Stimulated activated CD8-positive, alpha-beta memory T cell treated with anti-CD3 and anti-CD28 coated beads, Interleukin-4, amount 100 ng/mL, for 48 hours (primary cell): ENCODE data around the gene ANKRD55.
"Not testable (repeated sequence)": the region's sequence is repeated elsewhere in the genome, so short reads cannot be mapped to it uniquely, and the experiment has no call there.

ENCODE experiments used
- DNase-seq: peaks from one replicate; pipeline ENCODE4 v3.0.0-alpha.2; 2020

Gene ANKRD55

GRCh38 chr5:56100439-56101176, 132.5 kb downstream of the ANKRD55 start:
- DNase-seq, result no peak

DNA sequence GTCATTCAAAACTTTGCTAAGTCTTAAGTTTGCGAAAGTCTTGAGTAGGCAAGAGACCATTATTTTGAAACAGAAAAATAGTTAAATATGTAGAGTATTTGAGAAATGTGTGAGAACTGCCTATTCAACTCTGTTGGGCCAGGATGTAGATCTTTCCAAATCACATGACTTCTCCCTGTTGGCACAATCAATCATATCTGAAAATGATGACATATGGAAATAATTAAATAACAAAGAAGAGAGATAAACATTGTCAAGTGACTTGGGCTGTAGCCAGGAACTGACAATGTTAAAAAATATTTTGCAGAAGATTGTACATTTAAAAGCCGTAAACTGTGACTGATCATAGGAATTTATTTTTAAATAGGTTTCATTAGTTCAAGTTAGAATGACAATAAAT, 133.8 kb downstream of the ANKRD55 start:
- DNase-seq, result no peak

DNA sequence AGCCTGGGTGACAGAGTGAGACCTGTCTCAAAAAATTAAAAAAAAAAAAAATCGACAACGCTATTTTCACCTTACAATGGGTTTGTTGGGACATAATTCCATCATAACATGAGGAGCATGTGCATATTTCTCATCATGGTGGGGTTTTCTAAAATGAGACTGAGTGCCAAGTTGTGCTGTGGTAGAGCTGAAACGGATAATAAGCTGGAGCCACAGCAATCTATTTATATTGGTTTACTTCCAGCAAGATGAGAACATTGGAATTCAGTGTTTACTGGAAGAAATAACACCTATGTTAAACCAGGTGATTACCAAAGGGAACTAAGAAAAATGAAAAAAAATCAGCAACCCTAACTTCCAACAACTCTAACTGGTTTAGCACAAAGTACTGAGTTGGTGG, 136.1 kb downstream of the ANKRD55 start:
- DNase-seq, result no peak

- no peak for DNase-seq
These were observed 137.5 kb downstream of the ANKRD55 start for GRCh38 chr5:56095579-56096102.

DNA sequence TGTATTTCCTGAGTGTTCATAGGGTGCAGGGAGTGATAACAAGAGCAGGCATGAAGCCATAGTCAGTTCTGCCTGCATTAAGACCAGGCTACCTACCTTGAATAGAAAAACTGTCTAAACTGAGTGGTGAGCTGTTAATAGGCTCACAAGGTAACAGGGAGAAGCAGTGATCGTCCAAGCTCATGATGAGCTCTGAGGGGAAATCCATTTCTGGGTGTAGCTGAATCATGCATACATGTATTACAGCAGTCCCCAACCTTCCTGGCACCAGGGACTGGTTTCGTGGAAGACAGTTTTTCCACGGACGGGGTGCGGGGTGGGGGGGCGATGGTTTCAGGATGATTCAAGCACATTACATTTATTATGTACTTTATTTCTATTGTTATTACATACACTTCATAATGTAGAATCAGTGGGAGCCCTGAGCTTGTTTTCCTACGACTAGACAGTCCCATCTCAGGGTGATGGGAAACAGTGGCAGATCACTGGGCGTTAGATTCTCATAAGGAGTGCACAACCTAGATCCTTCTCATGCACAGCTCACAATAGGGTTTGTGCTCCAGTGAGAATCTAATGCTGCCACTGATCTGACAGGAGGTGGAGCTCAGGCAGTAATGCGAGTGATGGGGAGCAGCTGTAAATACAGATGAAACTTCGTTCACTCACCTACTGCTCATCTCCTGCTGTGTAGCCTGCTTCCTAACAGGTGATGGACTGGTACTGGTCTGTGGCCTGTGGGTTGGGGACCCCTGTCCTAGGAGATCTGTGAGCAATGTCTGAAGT, 138.4 kb downstream of the ANKRD55 start:
- peak; percentile 72 for DNase-seq

DNA sequence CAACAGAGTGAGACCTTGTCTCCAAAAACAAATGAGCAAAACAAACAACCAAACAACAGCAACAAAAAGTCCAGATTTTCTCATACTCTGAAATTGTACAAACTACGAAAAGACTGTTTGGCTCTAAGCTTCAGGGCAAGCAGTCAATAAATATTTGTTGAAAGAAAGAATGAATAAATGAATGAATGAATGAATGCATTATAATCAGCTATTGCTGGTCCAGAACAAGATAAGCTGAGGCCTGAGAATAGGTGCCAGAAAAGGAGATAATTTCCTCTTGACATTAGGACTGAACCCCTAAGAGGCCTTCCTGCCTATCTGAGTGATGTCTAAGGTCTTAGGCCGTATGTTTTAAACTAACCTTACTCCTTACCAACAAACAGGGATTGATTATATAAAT, 139.2 kb downstream of the ANKRD55 start:
- no peak for DNase-seq

DNA sequence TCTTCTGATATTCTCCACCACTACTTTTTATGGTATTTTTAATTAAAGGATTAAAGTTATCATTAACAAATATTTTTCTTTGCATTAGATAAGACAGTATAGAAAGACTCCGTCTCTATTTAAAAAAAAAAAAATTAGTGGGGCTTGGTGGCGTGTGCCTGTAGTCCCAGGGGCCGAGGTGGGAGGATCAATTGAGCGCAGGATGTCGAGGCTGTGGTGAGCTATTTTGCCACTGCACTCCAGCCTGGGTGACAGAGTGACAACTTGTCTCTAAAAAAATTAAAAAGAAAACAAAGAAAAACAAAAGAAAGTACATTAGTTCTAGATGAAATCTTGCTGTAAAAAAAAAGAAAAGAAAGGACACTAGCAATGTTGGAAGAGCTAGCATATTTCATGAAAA, 141.0 kb downstream of the ANKRD55 start:
- no peak for DNase-seq

GRCh38 chr5:56091664-56092063, 141.5 kb downstream of the ANKRD55 start:
- no peak for DNase-seq

GRCh38 chr5:56090793-56091460, 142.2 kb downstream of the ANKRD55 start:
- no peak for DNase-seq

GRCh38 chr5:56088967-56089829, 143.9 kb downstream of the ANKRD55 start:
- DNase-seq, result peak; percentile 56

DNA sequence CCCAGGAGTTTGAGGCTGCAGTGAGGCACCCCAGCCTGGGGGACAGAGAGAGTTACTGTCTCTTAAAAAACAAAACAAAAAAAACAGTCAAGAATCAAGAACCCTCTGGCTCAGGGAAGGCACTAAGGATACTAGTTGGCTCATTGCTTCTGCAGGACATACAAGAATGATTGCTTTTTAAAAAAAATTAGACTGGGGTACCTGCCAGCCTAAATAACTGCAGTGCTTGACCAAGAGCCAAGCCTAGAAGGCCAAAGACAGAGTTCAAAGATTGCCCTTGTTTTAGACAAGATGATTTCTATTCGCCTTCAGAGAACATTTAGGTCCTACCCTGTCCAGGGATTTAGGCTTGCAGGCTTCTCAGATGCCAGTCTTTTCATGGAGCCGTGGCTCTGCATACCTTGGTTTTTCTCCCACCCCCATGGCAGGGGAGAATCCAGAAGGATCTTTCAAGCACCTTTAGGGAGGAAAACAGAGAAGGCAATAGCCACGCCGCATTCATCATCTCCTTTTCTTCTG, 144.6 kb downstream of the ANKRD55 start:
- no peak for DNase-seq

- DNase-seq, result no peak
These were observed 147.9 kb downstream of the ANKRD55 start for GRCh38 chr5:56085193-56085592.

DNA sequence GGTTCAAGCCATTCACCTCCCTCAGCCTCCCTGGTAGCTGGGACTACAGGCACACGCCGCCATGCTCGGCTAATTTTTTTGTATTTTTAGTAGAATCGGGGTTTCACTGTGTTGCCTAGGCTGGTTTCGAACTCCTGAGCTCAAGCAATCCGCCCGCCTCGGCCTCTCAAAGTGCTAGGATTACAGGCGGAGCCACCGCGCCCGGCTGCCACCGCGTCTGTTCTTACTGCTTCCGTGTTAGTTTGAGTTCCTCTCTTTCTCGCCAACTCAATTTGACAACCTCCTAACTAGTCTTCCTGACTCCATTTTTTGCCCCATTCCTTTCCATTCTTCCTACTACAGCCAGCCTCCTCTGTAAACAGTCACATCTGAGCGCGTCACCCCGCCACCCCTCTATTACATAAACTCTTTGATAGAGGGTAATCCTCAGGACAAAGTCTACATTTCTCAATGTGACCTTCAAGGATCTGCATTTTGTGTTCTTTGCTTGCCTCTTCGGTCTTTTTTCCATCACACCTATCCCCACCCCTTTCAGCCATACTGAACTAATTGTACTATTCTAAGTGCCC, 149.8 kb downstream of the ANKRD55 start:
- no peak for DNase-seq

DNA sequence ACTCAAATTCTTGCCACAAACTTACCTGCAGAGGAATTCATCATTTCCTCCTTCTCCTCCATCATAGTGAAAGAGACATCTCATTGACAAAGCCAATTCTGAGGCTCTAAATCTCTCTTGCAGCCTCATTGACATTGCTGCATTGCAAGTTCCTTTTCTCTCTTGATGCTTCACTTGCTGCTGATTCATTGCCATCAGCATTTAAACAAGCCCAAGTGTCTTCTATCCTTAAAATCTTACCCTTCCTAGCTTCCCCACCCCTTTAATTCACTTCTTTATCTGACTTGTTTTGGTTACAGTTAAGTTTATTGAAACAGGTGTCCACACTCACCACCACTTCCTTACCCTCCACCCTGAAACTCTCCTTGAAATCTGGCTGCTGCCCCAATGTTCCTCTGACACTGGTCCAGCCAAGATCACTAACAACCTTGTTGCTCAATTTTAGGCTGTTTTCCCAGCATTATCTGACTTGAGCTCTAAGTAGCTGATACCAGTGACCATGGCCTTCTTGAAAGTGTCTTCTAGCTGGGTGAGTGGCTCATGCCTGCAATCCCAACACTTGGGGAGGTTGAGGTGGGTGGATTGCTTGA, 152.0 kb downstream of the ANKRD55 start:
- not testable (repeated sequence) for DNase-seq

- no peak for DNase-seq
These were observed 152.6 kb downstream of the ANKRD55 start for GRCh38 chr5:56080375-56081052.

- DNase-seq, result not testable (repeated sequence)
These were observed 154.0 kb downstream of the ANKRD55 start for GRCh38 chr5:56079157-56079500.

DNA sequence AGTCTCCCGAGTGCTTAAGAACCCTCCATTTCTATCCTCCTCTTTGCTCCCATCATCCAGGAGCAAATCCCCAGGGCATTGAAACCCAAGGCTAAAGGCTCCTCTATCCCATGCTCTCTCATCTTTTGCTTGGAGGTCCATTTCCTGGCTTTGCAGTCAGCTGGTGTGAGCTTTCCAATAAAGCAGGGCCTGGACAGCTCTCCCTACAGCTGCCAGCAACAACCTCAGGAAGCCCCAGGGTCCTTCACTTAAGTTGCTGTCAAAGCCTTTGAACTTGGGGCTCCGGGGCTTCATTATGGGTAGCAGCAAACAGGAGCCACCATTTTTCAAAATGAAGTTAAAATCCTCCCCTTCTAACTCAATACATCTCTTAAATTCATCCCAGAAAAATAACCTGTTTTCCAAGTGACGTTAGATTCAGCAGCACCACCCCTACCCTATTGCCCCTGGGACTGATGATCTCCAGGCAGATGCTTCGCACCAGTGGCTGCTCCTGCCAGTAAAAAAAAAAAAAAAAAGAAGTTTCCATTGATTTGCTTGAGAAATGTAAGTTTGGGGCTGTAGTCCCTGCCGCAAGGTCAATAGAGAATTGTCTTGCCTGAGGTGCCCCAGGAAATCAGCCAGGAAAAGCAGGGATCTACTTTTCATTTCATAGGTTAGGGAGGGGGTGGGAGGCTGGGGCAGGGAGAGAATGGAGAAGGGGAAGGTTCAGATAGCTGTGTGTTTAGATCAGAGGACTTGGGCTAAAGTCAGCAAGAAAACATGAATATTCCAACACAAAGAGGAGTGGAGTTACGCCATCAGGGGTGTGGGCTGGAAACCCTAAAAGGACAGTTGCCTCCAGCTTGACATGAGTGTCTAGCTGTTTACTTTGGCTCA, 154.6 kb downstream of the ANKRD55 start:
- no peak for DNase-seq

DNA sequence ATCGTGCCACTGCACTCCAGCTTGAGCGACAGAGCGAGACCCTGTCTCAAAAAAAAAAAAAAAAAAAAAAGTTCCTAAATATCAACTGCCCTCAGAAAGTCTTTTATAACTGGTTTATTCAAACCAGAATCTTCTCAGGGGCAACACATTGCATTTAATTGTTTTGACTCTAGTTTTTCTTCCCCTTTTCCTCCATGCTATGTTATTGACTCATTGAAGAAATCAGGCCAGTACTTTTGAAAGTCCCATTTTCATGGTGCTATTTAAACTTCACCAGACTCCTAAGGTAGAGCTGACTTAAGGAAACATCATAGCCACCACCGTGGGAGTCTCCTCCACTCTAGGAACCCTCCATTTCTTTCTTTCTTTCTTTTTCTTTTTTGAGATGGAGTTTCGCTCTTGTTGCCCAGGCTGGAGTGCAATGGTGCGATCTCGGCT, 155.3 kb downstream of the ANKRD55 start:
- no peak for DNase-seq

DNA sequence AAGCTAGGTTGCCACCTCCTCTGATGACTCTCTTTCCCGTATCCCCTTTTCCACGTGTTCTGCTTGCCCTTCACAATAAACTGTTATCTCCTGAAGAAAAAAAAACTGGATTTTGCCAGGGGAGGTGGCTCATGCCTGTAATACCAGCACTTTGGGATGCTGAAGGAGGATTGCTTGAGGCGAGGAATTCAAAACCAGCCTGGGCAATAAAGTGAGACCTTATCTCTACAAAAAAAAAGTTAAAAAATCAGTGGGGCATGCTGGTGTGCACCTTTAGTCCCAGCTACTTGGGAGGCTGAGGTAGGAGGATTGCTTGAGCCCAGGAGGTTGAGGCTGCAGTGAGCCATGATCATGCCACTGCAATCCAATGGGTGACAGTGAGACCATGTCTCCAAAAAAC, 156.6 kb downstream of the ANKRD55 start:
- DNase-seq, result no peak

- DNase-seq, result no peak
These were observed 157.8 kb downstream of the ANKRD55 start for GRCh38 chr5:56075361-56075760.
